DMS114 treated with DMSO at 0.1 percent for 48 hours (cell line): ENCODE results near the gene NGEF.

ENCODE experiments used
- DNase-seq: peaks from one replicate; lab custom pipeline; 2025; ENCODE audit not compliant: unreplicated experiment; lab: John Stamatoyannopoulos, UW

Gene NGEF

GRCh38 chr2:233047206-233047605, 34.1 kb upstream of the NGEF start:
- no peak for DNase-seq

GRCh38 chr2:233044974-233045605, 32.0 kb upstream of the NGEF start:
- DNase-seq, result no peak

- no peak for DNase-seq
These were observed 29.5 kb upstream of the NGEF start for GRCh38 chr2:233042549-233042948.

GRCh38 chr2:233041722-233042323, 28.8 kb upstream of the NGEF start:
- DNase-seq, result no peak

GRCh38 chr2:233040571-233040970, 27.5 kb upstream of the NGEF start:
- no peak for DNase-seq

GRCh38 chr2:233039846-233040530, 26.9 kb upstream of the NGEF start:
- no peak for DNase-seq

GRCh38 chr2:233039212-233039845, 26.3 kb upstream of the NGEF start:
- no peak for DNase-seq

- no peak for DNase-seq
These were observed 24.0 kb upstream of the NGEF start for GRCh38 chr2:233037078-233037477.

GRCh38 chr2:233036162-233036838, 23.2 kb upstream of the NGEF start:
- no peak for DNase-seq

- no peak for DNase-seq
These were observed 22.5 kb upstream of the NGEF start for GRCh38 chr2:233035426-233036161.

GRCh38 chr2:233034091-233034882, 21.2 kb upstream of the NGEF start:
- no peak for DNase-seq

- DNase-seq, result no peak
These were observed 20.6 kb upstream of the NGEF start for GRCh38 chr2:233033672-233034071.

- no peak for DNase-seq
These were observed 19.7 kb upstream of the NGEF start, which contains the start of gene NEU2 for GRCh38 chr2:233032551-233033320. TSS of gene NEU2 (plus strand) at chr2:233032672. CDS start at chr2:233032672, 0 bp downstream.

- DNase-seq, result no peak
These were observed 18.8 kb upstream of the NGEF start for GRCh38 chr2:233031556-233032500.

GRCh38 chr2:233029321-233029720, 16.3 kb upstream of the NGEF start:
- DNase-seq, result no peak

GRCh38 chr2:233026198-233026813, 13.2 kb upstream of the NGEF start:
- no peak for DNase-seq

GRCh38 chr2:233025706-233026105, 12.7 kb upstream of the NGEF start:
- no peak for DNase-seq
